ENCODE measurements around the gene MDM1.

- TF ChIP-seq CTCF (IDR thresholded peaks at IDR 0.05) = no peak
- no peak for TF ChIP-seq POLR2A (IDR thresholded peaks at IDR 0.05)
Measured at GRCh38 chr12:68364893-68365725, 32.9 kb upstream of the MDM1 start.

Measured in lower leg skin (tissue), 3 donors.